Common myeloid progenitor, CD34-positive (primary cell): ENCODE results near the gene TSPOAP1. TPM values are rescaled to one million over a fixed set of nuclear protein-coding genes. Genes with fewer than 3 reads are reported as not detected.

Experiments used
- CTCF ChIA-PET: fragments of 350-600 bp; sonication (Branson Sonifier 250); formaldehyde crosslinking; loops from one replicate; lab custom pipeline; 2021; ENCODE audit warnings: antibody characterized with exemption; lab: Charles Lee
- POLR2A ChIA-PET: fragments of 350-600 bp; sonication (Branson Sonifier 250); formaldehyde crosslinking; loops from one replicate; lab custom pipeline; 2021; ENCODE audit warnings: antibody characterized with exemption; lab: Charles Lee
- DNase-seq, 3 donors: peaks; one replicate each; pipeline versions ENCODE4 v3.0.0 to v3.0.0-alpha.2; 2013
- H3K27ac ChIP-seq, 2 experiments: 1 replicate in 1 of 2; 2 replicates in 1 of 2; pipeline ENCODE4 v1.7.0; 2013; ENCODE audit warnings: inconsistent platforms in 2 of 2, low read length in 2 of 2, mild to moderate bottlenecking in 2 of 2, low read depth in 1 of 2, moderate library complexity in 1 of 2; ENCODE audit not compliant: severe bottlenecking in 2 of 2, insufficient read depth in 1 of 2, poor library complexity in 1 of 2
- H3K27me3 ChIP-seq, 5 experiments: replicated peaks in 2 of 5; 1 replicate in 3 of 5; 2 replicates in 2 of 5; pipeline versions ENCODE4 v1.6.1 to v1.7.0; 2013; ENCODE audit warnings: low read length in 4 of 5, mild to moderate bottlenecking in 2 of 5, moderate library complexity in 2 of 5, inconsistent platforms in 1 of 5; ENCODE audit not compliant: insufficient read depth in 5 of 5, control insufficient read depth in 4 of 5
- H3K36me3 ChIP-seq, 4 experiments: 1 replicate in 2 of 4; 2 replicates in 2 of 4; pipeline versions ENCODE4 v1.6.1 to v1.7.0; 2013; ENCODE audit warnings: low read length in 3 of 4, control low read depth in 1 of 4, mild to moderate bottlenecking in 1 of 4; ENCODE audit not compliant: control insufficient read depth in 4 of 4, insufficient read depth in 4 of 4
- H3K4me1 ChIP-seq, 4 experiments: 1 replicate in 3 of 4; 2 replicates in 1 of 4; pipeline versions ENCODE4 v1.6.1 to v1.7.1; 2013; ENCODE audit warnings: low read length in 3 of 4, mild to moderate bottlenecking in 3 of 4, control low read depth in 1 of 4, inconsistent platforms in 1 of 4, moderate library complexity in 1 of 4; ENCODE audit not compliant: control insufficient read depth in 4 of 4, insufficient read depth in 4 of 4; ENCODE audit errors: control extremely low read depth in 1 of 4
- H3K4me3 ChIP-seq, 7 experiments: 1 replicate in 4 of 7; 2 replicates in 3 of 7; pipeline versions ENCODE4 v1.5.1 to v1.7.0; 2013; ENCODE audit warnings: mild to moderate bottlenecking in 7 of 7, low read length in 6 of 7, moderate library complexity in 6 of 7, inconsistent platforms in 2 of 7, low read depth in 2 of 7, control low read depth in 1 of 7; ENCODE audit not compliant: insufficient read depth in 4 of 7, control insufficient read depth in 1 of 7; ENCODE audit errors: extremely low read depth in 1 of 7
- H3K9me3 ChIP-seq, 5 experiments: 1 replicate in 4 of 5; 2 replicates in 1 of 5; pipeline versions ENCODE4 v1.6.1 to v1.7.1; 2013; ENCODE audit warnings: low read length in 4 of 5, mild to moderate bottlenecking in 2 of 5, inconsistent platforms in 1 of 5, low read depth in 1 of 5, moderate library complexity in 1 of 5; ENCODE audit not compliant: control insufficient read depth in 4 of 5, insufficient read depth in 2 of 5; ENCODE audit errors: control extremely low read depth in 1 of 5
- WGBS: methylation state at CpG from one replicate; pipeline ENCODE4 v1.1.5; 2013; ENCODE audit not compliant: insufficient coverage; 5-methylcytosine and 5-hydroxymethylcytosine counted together
- polyA plus RNA-seq: library from polyadenylated mRNA; unstranded; fragments of 120-200 nt; gene quantifications from one replicate; pipeline ENCODE4 v1.2.1, GENCODE V29; 2013

Gene TSPOAP1, protein sequence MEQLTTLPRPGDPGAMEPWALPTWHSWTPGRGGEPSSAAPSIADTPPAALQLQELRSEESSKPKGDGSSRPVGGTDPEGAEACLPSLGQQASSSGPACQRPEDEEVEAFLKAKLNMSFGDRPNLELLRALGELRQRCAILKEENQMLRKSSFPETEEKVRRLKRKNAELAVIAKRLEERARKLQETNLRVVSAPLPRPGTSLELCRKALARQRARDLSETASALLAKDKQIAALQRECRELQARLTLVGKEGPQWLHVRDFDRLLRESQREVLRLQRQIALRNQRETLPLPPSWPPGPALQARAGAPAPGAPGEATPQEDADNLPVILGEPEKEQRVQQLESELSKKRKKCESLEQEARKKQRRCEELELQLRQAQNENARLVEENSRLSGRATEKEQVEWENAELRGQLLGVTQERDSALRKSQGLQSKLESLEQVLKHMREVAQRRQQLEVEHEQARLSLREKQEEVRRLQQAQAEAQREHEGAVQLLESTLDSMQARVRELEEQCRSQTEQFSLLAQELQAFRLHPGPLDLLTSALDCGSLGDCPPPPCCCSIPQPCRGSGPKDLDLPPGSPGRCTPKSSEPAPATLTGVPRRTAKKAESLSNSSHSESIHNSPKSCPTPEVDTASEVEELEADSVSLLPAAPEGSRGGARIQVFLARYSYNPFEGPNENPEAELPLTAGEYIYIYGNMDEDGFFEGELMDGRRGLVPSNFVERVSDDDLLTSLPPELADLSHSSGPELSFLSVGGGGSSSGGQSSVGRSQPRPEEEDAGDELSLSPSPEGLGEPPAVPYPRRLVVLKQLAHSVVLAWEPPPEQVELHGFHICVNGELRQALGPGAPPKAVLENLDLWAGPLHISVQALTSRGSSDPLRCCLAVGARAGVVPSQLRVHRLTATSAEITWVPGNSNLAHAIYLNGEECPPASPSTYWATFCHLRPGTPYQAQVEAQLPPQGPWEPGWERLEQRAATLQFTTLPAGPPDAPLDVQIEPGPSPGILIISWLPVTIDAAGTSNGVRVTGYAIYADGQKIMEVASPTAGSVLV (N-terminal part only)
- polyA plus RNA-seq = 10.4 TPM

DNA sequence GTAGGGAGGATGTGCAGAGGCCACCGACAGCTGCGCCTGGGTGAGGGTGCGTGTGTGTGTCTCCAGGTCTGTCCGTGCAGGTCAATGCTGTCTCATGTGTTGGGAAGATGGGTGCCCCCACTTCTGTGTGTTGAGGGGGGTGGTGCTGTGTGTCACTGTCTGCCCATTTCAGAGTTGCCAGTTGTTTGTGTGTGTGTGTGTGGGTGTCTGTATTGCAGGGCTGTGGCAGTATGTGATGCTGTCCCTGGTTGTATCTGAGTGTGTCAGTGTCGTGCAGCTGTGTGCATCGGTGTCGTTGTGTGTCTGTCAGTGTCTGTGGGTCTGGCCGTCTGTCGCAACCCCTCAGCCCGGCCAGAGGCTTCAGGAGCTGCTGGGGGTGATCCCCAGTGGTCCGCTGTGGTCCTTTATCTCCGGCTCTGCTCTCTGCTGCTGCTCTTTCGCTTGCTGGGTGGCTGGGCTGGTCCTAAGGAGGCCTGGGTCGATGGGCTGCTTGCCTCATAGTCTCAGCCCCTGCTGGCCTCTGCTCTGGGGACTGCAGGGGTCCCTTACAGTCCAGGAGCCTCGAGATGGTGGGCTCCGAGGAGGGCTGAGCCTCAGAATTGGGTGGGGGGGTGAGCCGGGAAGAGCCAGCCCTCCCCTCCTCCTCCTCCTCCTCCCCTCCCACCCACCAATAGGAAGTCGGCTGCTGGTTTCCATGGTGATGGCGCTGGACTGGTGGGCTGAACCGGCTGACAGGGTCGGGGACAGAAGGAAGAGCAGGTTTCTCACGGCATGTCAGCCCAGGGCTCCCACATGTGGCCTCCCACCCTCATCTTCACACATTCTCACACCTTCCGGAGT, at the start of gene TSPOAP1:
TSS of gene TSPOAP1 (minus strand) at position 601 of the 840 bp plus-strand sequence. CDS start 875 bp downstream, outside the sequence.
- H3K27ac ChIP-seq = peak within 1 kb of the TSS; percentile 56 to 99

DNA sequence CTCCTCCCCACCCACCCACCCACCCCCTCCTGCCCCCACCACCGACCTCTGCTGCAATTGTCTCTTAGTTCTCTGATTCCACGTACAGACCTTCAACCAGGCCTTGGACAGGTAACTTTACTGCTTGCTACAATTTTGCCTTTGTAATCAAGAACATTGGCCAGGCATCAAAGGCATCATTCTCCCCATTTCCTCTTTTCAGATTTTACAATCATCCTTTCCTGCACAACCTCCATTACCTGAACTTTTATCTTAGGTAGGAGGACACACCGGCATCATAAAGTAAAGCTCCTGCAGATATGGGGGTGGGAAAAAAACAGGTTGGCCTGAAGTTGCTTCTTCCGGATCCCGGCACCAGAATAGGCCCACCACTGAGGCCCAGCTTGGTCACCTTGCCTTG, 49.1 kb upstream of the TSPOAP1 start:
- H3K4me1 ChIP-seq = peaks cover 8 to 33% (median 18%) of the 10 kb centered on the region in 4 experiments
- no peak overlapping the region for H3K27ac ChIP-seq
- ChIA-PET CTCF (interaction anchor here (1.6 to 2.4 kb wide), 3 partner anchors 10 to 60 kb away, joined by 3 to 14 read pairs (median 6); no protein-coding TSS in a partner anchor), POLR2A (no interaction called here)
- H3K27me3 ChIP-seq = no peaks in the 10 kb centered on the region
- H3K4me3 ChIP-seq = no peak overlapping the region
- no peak for DNase-seq
- WGBS = 100% methylated on average over 3 of the region's 5 CpGs
- no peaks in the 10 kb centered on the region for H3K36me3 ChIP-seq
- no peaks in the 10 kb centered on the region for H3K9me3 ChIP-seq

More for the DNA sequence above, at the start of gene TSPOAP1:
- ChIA-PET CTCF (interaction anchor here (0.8 to 4.0 kb wide), 15 partner anchors 9 to 89 kb away, joined by 3 to 43 read pairs (median 4); partner anchors contain the start of gene SUPT4H1), POLR2A (interaction anchor here (0.6 to 6.0 kb wide), 10 partner anchors 9 to 203 kb away, joined by 3 to 59 read pairs (median 4); partner anchors contain the start of gene SUPT4H1)
- Histone ChIP-seq H3K27me3 (peaks cover 0 to 10% (median 2%) of the 10 kb centered on the region in 5 experiments), H3K36me3 (peaks cover 0 to 25% (median 18%) of the 10 kb centered on the region in 4 experiments), H3K9me3 (peaks cover 0 to 3% (median 0%) of the 10 kb centered on the region in 5 experiments), H3K4me3 (peak within 1 kb of the TSS in 6 of 7 experiments; percentile 78 to 100 (median 99)), H3K4me1 (peaks cover 13 to 80% (median 72%) of the 10 kb centered on the region in 4 experiments)
- 2% methylated on average over 19 of the region's 23 CpGs for WGBS
- peak; percentile 78 to 92 (median 89) for DNase-seq

DNA sequence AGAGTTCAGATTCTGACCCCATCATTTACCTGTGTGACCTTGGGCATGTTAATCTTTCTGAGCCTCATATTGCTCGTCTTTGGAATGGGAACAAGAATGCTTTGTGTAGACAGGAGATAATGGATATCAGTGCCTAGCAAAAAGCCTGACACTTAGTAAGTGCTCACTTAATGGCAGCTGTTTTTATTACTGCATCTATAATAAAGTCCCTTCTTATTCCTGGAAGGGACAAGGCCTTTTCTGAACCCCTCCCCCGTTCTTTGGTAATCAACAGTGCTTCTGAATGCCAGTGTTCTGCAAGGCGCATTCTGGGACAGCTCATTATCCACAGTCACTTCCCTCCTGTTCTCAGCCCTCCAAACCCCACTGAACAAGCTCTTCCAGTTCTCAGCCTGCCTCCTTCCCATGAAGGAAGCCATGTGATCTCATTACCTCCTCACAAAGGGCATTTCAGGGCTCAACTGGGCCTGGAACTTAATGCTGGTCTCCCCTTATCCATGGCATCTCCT, 48.6 kb upstream of the TSPOAP1 start:
- Histone ChIP-seq H3K9me3 (no peaks in the 10 kb centered on the region), H3K27ac (no peak overlapping the region), H3K36me3 (no peaks in the 10 kb centered on the region), H3K4me1 (peaks cover 8 to 33% (median 17%) of the 10 kb centered on the region in 4 experiments), H3K27me3 (no peaks in the 10 kb centered on the region), H3K4me3 (no peak overlapping the region)
- ChIA-PET POLR2A (no interaction called here), CTCF (interaction anchor here (1.3 to 1.6 kb wide), 2 partner anchors 9 to 59 kb away, joined by 3 to 6 read pairs; no protein-coding TSS in a partner anchor)
- no peak for DNase-seq
- 97% methylated on average over 3 of the region's 3 CpGs for WGBS

DNA sequence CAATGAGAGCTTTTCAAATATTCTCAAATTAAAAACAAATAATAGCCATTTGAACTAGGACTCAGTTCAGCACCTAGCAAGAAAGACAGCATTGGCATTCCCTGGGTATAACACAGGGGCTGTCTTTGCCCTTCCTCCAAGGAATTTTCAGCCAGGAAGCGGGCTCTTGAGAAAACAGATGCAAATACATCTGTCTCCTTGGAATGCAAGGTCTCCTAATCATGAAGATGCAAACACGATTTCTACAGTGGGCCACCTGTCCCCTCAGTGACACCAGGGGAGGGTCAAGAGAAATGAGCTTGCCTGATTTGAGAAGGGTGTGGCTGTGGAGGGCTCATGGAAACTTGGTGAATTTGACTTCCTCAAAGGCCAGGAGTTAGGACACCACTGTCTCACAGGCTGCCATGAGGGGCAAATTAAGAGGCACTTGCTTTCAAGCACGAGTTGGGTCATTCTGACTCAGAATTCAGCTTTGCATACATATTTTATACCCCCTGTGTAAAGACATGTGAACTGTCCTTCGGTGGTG, 47.9 kb upstream of the TSPOAP1 start:
- H3K36me3 ChIP-seq = no peaks in the 10 kb centered on the region
- H3K4me3 ChIP-seq = no peak overlapping the region
- no peaks in the 10 kb centered on the region for H3K27me3 ChIP-seq
- 96% methylated on average over 4 of the region's 4 CpGs for WGBS
- ChIA-PET POLR2A (no interaction called here), CTCF (interaction anchor here (1.3 to 1.6 kb wide), 2 partner anchors 8 to 59 kb away, joined by 3 to 6 read pairs; no protein-coding TSS in a partner anchor)
- DNase-seq = peak in 2 of 3 donors; percentile 19
- H3K27ac ChIP-seq = no peak overlapping the region
- peaks cover 8 to 33% (median 17%) of the 10 kb centered on the region in 4 experiments for H3K4me1 ChIP-seq
- H3K9me3 ChIP-seq = no peaks in the 10 kb centered on the region

DNA sequence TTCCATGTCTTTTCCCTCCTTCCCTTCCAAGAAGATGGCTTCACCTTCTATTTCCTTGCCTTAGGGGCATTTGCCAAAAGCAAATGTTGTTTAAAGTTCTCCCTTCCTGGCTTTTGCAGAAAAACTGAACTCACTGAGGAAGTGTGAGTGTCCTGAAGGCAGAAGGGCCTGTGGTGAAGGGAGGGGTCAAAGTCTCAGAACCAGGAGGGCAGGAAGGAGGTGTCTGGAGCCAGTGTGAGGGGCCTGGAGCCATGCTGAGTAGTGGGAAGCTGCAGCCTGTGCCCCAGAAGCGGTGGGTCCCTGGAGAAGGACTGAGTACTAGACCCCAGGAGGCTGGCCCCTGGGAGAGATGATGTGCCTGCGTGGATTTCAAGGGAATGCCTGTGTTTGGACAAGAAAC, 47.2 kb upstream of the TSPOAP1 start:
- no peak overlapping the region for H3K27ac ChIP-seq
- no peaks in the 10 kb centered on the region for H3K27me3 ChIP-seq
- ChIA-PET POLR2A (no interaction called here), CTCF (interaction anchor here (1.3 to 1.9 kb wide), 2 partner anchors 19 to 58 kb away, joined by 3 to 4 read pairs; no protein-coding TSS in a partner anchor)
- H3K4me3 ChIP-seq = no peak overlapping the region
- DNase-seq = no peak
- WGBS = 95% methylated on average over 2 of the region's 2 CpGs
- H3K4me1 ChIP-seq = peaks cover 8 to 33% (median 17%) of the 10 kb centered on the region in 4 experiments
- H3K9me3 ChIP-seq = no peaks in the 10 kb centered on the region
- no peaks in the 10 kb centered on the region for H3K36me3 ChIP-seq
